ENCODE data around the gene AREL1.

DNA sequence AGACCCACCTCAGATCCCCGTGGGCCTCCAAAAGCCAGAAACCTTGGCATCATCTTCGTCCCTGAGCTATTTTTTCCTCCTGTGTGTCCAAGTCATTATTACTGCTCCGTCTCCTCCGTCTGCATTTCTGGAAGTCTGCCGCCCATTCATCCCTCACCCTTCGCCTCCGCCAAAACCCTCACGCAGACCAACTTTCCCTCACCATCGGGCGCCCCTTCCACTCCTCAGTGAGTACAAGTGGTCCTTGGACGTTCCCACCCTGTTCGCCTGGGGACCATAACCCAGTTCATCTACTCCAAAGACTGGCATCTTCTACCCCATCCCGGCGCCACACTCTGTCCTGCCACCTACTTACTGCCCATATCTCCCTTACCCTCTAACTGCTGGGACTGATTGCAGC, 97.1 kb downstream of the AREL1 start:
- TF ChIP-seq, protein P1, sequence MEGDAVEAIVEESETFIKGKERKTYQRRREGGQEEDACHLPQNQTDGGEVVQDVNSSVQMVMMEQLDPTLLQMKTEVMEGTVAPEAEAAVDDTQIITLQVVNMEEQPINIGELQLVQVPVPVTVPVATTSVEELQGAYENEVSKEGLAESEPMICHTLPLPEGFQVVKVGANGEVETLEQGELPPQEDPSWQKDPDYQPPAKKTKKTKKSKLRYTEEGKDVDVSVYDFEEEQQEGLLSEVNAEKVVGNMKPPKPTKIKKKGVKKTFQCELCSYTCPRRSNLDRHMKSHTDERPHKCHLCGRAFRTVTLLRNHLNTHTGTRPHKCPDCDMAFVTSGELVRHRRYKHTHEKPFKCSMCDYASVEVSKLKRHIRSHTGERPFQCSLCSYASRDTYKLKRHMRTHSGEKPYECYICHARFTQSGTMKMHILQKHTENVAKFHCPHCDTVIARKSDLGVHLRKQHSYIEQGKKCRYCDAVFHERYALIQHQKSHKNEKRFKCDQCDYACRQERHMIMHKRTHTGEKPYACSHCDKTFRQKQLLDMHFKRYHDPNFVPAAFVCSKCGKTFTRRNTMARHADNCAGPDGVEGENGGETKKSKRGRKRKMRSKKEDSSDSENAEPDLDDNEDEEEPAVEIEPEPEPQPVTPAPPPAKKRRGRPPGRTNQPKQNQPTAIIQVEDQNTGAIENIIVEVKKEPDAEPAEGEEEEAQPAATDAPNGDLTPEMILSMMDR (conservative IDR thresholded peaks at IDR 0.05): no peak
- TF ChIP-seq EZH2 (IDR thresholded peaks at IDR 0.05; ENCODE audit: low read depth): no peak

Measured in PC-9 (cell line).